HG02885 (cell line): ENCODE measurements around the gene TTLL11.
"Not testable (repeated sequence)": the region's sequence is repeated elsewhere in the genome, so short reads cannot be mapped to it uniquely, and the experiment has no call there.

Experiments
- ATAC-seq: cut with Tn5 transposase; IDR thresholded peaks from one replicate; pipeline ENCODE4 v1.9.1; 2021; ENCODE audit warnings: mild to moderate bottlenecking; ENCODE audit not compliant: unreplicated experiment, poor library complexity

Gene TTLL11

DNA sequence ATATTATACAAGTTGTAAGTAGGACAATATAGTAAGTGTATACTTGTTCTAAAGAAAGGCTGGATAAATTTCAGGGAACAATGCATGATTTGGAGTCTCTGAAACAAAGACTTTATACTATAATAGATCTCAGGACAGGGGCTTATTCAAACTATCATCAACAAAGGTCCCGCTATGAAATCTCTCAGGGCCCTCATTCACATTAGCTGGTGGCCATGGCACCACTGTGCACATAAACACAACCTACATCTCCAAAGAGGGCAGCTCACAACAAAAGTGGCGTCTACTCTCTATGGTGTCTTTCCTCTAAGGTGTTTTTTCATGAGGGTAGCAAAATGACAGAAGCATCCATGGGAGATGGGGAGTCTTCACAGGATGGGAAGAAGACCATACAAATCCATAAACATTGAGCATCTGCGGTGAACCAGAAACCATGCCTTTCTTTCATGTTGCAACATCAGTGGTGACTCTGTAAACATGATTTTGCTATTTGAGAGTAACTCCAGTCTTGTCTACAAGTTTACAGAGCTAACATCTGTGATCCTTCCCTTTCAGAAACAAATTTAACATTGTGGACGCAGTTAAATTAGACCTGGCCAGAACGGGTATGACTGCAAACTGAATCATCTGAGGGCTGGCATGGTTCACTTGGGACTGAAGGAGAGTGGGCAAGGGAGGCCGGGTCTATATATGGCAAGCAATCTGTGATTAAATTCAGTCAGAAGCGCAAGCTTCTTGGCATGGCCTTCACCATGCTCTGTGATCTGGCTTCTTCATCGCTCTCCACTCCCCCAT, 5.5 kb downstream of the TTLL11 start:
- ATAC-seq: no peak

DNA sequence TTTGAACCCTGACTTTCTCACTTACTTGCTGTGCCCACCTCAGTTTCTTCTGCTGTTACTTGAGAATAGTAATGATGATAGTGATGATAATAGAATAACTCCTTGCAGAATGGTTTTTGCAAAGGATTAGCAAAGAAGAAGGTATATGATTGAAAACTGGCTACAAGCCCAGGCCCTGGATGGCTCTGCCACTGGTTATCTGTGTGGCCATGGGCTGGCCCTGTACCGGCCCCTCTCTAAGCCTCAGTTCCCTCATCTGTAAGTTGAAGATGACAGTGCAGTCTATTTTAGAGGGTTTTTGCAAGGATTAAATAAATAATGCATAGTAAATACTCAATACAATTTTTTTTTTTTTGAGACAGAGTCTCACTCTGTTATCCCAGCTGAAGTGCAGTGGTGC, 6.2 kb downstream of the TTLL11 start:
- ATAC-seq: no peak

DNA sequence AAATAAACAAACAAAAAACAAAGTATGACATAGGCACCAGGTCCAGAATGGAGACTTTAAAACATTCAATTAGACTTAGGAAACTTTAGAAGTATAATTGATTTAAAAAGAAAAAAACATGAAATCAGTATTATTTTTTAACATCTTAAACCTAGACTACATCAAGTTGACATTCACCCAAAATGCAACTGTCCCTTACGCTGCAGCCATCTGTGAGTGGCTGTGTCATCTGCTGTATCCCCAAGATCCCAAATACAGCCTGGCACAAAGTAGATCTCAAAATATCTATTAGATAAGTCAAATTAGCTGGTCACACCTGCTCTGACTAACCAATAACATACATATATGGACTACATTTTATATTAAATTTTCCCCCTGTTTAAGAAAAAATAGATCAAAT, 7.8 kb downstream of the TTLL11 start:
- ATAC-seq: no peak

DNA sequence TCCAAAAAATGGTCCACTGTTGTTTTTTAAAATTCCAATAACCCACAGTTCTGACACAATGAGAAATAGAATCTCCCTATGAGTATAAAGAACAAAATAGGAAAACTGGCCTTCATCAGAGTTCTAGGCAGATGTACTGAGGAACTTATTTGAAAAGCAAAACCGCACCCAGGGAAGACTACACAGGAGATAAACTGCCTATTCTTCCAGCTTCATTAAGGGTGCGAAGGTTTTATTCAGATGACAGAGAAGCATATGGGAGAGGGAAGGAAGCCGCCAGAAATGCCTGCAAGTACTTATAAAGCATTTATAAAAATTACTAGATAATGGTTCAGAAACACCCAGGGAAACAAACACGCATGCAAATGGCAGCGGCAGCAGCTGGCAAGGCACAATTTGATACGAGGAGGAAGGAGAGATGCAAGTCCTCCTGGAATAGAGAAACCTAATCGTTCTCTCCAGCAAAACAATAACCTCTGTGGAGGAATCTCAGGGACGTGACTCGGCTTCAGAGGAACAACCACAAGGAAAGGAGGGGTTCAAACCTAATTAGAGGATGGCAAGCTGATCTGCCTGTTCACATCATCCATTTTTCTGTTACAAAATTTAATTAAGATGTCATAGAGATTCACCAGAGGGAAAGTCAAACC, 9.0 kb downstream of the TTLL11 start:
- no peak for ATAC-seq

DNA sequence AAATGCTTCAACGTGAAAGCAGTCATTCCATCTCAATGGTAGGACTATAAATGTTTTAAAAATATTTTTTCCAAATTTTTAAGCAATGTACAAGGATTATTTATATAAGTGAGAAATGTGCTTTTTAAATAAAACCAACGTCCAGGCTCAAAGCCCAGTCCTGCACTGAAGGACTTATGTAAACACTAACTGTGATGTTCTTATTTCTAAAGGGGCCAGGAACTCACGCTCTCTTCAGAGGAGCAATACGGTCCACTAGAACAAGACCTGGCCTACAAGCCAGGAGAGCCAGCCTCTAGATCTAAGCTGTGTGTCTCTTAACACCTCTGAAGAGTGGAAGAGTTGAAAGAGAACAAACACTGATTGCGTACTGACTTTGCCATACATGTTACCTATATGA, 12.1 kb downstream of the TTLL11 start:
- no peak for ATAC-seq

DNA sequence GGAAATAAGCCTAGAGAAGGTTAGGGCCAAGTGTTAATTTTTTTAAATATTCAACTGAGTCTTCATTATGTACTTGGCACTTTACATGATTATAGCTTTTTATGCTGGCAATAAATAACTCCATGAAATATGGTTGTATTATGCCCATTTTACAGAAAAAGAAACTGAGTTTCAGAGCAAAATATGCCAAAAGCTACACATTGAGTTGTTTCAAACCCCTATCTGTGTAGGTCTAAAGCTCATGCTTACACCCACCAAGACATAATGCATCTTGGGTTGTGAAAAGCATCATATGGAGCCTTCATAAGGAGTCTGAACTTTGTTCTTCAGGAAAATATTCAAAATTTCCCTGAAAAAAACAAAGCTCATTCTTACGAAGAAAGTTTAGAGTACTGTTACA, 14.6 kb downstream of the TTLL11 start:
- ATAC-seq: no peak

DNA sequence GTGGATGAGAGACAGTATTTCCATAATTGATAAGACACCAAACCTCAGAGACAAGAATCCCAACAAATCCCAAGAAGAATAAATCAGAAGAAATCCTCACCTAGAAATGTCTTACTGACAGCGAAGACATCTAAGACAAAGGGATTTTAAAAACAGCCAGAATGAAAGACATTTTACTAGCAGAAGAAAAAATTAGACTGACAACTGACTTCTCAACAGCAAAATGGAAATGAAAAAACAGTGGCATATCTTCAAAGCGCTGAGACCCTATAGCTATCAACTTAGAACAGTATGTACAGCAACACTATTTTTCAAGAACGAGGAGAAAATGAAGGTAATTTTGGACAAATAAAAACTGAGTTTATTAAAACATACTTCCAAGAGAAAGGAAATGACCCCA, 16.3 kb downstream of the TTLL11 start:
- ATAC-seq: no peak

DNA sequence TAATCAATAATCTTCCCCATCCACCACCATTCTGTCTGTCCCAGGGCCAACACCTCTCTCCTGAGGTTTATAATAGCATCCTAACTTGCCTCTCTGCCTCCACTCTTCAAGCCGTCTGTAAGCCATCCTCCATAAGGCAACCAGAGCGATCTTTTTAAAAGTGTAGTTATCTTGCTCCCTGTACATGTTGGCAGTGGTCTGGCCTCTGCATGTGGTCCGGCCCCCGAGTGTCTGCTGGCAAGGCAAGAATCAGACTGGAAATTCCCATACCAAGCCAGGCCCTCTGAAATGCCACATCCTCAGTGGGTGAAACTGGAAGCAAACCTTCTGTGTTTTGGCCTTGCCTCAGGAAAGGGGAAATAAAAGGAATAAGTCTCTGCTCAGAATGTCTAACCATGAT, 17.0 kb downstream of the TTLL11 start:
- no peak for ATAC-seq

DNA sequence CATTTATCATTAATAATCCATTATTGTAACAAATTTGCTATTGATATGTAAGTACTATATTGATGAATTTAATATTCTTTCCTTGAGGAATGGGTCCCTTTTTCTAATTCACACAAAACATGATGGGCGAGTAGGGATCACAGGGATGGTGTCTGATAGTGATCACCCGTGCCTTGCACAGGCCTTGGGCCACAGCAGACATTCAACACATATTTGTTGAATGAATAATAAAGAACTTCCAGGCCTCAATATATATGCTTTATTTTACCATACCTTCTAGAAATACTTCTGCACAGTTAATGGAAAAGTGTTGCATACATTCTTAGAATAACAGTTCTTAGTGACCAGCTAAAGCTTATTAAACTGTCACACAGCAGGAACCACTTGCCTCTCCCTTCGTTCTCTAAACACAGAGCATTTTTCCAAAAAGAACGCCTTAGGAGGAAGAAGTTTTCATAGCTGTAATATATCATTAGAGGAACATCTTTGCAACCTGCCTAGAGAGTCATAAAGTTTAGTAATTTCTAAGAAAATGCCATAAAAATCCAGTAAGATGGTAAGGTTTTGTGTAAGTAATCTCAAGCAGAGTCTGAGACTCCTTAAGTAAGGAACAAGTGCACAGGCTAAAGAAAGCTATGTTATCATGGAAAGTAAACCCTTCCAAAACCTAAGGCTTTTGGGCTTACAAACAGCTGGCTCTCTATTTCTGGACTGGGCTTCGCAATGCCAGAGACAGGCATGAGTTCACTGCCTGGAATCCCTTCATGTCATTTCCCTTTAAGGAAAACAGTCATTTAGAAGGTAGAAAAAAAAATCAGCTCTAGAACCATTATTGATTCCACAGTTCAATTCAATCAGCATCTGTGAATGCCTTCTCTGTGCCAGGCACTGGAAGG, 17.7 kb downstream of the TTLL11 start:
- ATAC-seq: no peak

DNA sequence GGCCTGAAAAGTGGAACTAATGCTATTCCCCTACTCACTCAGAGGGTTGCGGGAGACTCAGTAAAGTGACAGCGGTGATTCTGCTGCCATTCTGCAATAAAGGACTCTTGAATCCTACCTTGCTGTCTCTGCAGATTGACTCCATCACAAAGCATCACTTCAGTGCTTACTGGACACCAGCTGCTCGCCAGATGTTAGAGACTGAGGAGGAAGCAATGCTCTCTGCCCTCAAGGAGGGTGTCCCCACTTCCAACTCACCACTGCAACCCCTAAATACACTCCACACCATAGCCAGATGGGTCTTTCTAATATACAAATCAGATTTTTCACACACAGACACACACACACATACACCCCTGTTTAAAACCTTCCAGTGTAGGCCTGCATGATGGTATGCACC, 21.4 kb downstream of the TTLL11 start:
- ATAC-seq: no peak

DNA sequence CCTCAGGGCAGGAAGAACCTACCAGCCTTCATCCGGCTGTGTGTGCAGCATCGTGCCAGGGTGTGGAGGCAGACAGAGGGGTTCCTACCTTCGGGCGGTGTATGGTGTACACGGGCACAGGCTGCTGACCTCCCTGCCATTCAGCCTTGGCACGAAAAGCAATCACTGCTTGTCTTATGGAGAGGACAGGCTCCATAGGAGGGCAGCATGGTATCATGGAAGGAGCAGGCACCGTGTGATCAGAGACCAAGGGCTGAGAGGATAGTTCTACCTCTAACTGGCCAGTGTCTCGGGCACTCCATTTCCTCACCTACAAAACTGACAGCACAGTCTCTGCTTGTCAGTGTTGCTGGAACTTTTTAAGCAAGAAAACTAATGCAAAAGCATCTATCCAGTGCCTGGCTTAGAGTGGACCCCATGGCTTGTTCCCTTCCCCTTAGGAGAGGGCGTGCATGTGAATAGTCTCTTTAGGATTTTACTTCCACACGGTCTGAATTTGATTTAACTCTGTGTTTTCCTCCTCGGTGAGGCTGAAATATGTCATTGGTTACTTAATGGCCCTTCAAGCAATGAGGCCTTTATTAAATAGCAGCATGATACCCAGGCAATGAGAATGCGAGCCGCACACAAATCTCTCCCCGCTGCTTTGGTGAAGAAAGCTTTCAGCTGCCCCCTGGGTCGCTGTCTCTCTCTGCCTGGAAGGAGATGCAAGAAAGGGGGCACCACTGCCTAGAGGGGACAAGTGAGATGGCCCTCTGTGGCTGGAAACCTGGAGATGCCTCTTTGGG, 22.2 kb downstream of the TTLL11 start:
- no peak for ATAC-seq

DNA sequence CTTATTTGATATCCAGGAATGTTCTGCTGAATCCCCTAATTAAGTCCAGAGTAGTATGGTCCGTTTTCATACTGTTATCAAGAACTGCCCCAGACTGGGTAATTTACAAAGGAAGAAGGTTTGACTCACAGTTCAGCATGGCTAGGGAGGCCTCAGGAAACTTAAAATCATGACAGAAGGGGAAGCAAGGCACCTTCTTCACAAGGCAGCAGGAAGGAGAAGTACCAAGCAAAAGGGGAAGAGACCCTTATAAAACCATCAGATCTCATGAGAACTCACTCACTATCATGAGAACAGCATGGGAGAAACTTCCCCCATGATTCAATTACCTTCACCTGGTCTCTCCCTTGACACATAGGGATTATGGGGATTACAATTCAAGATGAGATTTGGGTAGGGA, 26.4 kb downstream of the TTLL11 start:
- ATAC-seq: not testable (repeated sequence)

DNA sequence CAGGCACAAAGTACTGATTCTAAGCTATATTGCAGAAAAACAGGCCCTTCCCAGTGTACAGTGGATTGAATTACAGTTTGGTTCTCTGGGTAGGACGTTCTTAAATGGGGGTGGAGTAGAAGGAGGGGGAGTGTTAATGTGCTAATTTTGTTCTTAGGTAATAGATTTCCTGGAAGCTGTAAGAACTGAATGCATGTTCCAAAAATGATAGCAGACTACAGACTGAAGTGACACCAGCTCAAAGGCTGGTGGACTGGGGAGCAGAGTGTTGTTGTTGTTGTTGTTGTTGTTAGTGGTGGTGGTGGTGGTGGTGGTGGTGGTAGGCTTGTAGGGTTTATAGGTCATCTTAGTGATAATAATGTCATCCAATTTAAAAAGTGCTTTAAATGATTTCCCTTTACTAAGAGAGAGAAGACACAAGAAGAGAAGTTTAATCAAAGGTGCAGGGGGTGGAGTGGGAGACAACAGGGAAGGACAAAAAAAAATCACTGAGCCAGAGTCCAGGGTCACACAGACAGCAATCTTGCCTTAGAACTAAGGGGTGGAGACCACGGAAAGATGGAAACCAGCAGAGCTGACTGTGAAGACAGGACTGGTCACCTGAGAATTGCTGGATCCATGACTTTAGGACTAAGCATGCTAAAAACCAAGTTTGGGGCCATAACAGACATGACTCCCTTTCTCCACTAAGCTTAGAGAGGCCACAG, 27.0 kb downstream of the TTLL11 start:
- ATAC-seq: no peak

DNA sequence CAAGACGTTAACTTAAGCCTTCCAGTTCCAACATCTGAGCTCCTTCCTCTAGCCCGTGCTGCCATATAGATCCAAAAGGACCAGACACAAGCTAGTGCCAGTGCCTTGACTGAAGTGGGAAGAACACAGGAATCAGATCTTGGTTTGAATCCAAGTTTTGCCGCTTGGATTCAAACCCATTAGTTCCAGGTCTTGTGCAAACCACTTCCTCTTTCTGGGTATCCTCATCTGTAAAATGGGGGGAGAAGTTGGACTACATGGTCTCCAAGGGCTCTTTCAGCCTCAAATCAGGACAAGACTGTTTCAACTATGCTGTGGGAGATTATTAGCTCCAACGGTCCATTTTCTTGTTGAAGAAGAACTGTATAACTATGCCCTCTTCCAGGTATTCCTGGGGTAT, 32.6 kb downstream of the TTLL11 start:
- ATAC-seq: no peak

DNA sequence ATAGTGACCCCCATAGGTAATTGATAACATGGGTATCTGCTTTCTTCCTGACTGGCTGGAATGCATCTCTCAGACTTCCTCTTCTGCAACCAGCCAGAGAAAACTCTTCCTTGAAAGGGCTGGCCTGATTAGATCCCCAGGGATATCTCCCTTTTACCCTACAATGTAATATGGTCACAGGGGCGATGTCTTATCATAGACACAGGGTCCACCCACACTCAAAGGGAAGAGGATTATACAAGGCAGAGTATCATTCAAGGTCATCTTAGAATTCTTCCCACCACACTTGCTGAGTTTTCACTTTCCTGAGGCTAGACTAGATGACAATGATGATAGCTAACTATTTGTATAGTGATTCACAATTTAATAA, 33.2 kb downstream of the TTLL11 start:
- ATAC-seq: no peak

DNA sequence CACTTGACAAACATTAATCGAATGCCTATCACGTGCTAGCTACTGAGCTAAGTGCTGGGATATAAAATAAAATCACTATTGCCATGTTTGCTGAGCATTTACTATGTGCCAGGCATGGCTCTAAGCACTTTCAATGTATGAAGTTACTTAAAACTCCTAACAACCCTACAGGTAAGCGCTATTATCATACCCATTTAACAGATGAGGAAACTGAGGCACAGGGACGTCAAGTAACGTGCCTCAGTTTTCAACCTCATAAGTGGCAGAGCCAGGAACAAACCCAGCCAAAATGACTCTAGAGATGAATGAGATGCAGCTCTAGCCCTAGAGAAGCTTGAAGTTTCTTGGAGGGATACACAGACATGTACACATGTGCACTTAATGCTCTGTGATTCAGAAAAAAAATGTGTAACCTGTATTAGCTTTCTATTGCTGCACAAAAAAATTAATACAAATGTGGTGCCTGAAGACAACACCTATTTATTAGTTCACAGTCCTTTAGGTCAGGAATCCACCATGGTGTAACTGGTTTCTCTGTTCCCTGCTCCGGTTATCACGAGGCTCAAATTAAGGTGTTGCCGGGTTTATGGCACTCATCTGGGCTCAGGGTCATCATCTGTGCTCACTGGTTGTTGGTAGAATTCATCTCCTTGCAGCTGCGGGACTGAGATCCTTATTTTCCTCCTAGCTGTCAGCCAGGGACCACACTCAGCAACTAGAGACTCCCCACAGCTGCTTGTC, 33.7 kb downstream of the TTLL11 start:
- no peak for ATAC-seq

DNA sequence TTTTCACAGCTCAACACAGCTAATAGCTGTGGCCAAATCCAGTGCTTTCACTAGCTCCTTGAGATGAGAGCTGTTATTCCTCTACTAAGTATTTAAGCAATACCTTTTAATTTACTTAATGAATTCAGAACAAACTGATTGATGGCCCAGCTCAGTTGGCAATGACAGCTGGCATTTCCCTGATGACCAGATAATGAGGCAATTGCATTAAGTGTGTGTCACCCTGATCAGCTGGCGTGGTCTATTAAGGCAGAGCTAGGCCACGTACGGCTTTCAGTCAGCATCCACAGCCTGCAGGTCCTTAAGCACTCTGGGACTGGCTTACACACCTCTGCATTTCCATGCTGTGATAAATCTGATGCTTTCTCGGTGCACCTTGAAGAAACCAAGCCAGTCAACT, 34.4 kb downstream of the TTLL11 start:
- ATAC-seq: no peak

DNA sequence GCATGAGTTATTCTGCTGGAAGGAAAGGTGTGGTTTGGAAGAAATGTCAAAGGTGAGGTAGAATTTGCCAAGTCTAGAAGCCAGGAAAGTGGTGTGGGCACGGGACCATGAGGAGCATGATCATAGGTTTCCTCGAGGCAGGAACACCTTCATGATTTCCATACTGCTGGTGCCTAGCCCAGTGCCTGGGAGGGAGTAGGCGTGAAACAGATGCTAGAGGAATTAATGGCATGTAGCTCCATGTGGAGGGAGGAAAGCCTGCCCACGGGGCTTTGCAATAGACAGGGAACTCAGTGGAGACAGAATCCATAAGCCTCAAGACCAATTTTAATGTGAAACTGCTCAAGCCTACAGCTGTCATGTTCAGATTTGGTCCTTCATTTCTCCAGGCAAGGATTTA, 35.1 kb downstream of the TTLL11 start:
- ATAC-seq: no peak

DNA sequence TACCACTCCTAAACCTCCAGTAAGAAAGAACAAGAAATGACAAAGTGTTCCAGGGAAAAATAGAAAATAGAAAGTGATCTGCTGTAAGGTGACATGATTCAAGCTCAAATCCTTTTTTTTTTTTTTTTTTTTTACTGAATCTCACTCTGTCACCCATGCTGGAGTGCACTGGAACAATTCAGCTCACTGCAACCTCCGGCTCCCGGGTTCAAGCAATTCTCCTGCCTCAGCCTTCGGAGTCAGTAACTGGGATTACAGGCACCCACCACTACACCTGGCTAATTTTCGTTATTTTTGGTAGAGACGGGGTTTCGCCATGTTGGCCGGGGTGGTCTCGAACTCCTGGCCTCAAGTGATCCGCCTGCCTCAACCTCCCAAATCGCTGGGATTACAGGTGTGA, 35.9 kb downstream of the TTLL11 start:
- no peak for ATAC-seq
